SU-DHL-6 (cell line): ENCODE data around the gene GRID1.

Source experiments
- H2AFZ ChIP-seq: fragments of 200-600 bp; sonication (generic); 2 replicates; pipeline ENCODE4 v1.6.1; 2014; ENCODE audit warnings: low read depth, mild to moderate bottlenecking, moderate library complexity, mixed read lengths, antibody characterized with exemption, low read length; ENCODE audit not compliant: severe bottlenecking
- H3F3A ChIP-seq: fragments of 200-600 bp; shearing (Covaris generic); 2 replicates; pipeline ENCODE4 v1.6.0; 2016; ENCODE audit warnings: antibody characterized with exemption, mild to moderate bottlenecking; ENCODE audit not compliant: insufficient read depth
- H3K27ac ChIP-seq: fragments of 200-600 bp; sonication (generic); 2 replicates; pipeline ENCODE4 v1.5.1; 2016; ENCODE audit warnings: low read depth, mild to moderate bottlenecking, low read length, moderate library complexity, mixed read lengths
- H3K27me3 ChIP-seq: fragments of 200-600 bp; sonication (generic), shearing (Covaris generic); 2 replicates; pipeline ENCODE4 v1.6.0; 2014; ENCODE audit warnings: mild to moderate bottlenecking, low read length
- H3K36me3 ChIP-seq: fragments of 200-600 bp; sonication (generic); 2 replicates; pipeline ENCODE4 v1.6.1; 2014; ENCODE audit warnings: mild to moderate bottlenecking, low read length, mixed read lengths
- H3K4me2 ChIP-seq: fragments of 300-600, 200-600 bp; shearing (Covaris generic), sonication (generic); 2 replicates; pipeline ENCODE4 v1.6.0; 2014; ENCODE audit warnings: low read length, low read depth, mild to moderate bottlenecking; ENCODE audit not compliant: poor library complexity, severe bottlenecking
- H3K4me3 ChIP-seq: fragments of 200-600 bp; sonication (generic); 2 replicates; pipeline ENCODE4 v1.5.1; 2014; ENCODE audit warnings: antibody characterized with exemption, low read length, mild to moderate bottlenecking, mixed read lengths; ENCODE audit not compliant: insufficient read depth, poor library complexity, severe bottlenecking
- H3K79me2 ChIP-seq: fragments of 200-600 bp; sonication (generic); 2 replicates; pipeline ENCODE4 v1.6.1; 2014; ENCODE audit warnings: mild to moderate bottlenecking, low read length, moderate library complexity; ENCODE audit not compliant: insufficient read depth
- H3K9ac ChIP-seq: fragments of 200-600 bp; sonication (generic); 2 replicates; pipeline ENCODE4 v1.7.0; 2014; ENCODE audit warnings: mild to moderate bottlenecking, low read length
- H3K9me2 ChIP-seq: fragments of 200-600 bp; sonication (generic); replicated peaks from 2 replicates; pipeline ENCODE4 v1.6.1; 2014; ENCODE audit warnings: low read length; ENCODE audit not compliant: insufficient read depth
- H3K9me3 ChIP-seq: fragments of 200-600 bp; sonication (generic); 2 replicates; pipeline ENCODE4 v1.6.1; 2014; ENCODE audit warnings: low read length, mixed read lengths; ENCODE audit not compliant: insufficient read depth
- H4K20me1 ChIP-seq: fragments of 200-600 bp; sonication (generic); 2 replicates; pipeline ENCODE4 v1.6.1; 2014; ENCODE audit warnings: low read depth, mild to moderate bottlenecking, antibody characterized with exemption, low read length, moderate library complexity, mixed read lengths
- EZH2phosphoT487 ChIP-seq: fragments of 200-600 bp; sonication (generic), shearing (Covaris generic); conservative IDR thresholded peaks from 2 replicates; pipeline ENCODE4 v1.6.1; 2018; ENCODE audit warnings: mild to moderate bottlenecking, antibody characterized with exemption, low read length, moderate library complexity, mixed read lengths
- TF ChIP-seq, protein P1 (sequence below): fragments of 200-600 bp; sonication (generic); IDR thresholded peaks from one replicate; pipeline ENCODE4 v1.5.1; 2017; ENCODE audit warnings: antibody characterized with exemption, mild to moderate bottlenecking, low read length, moderate library complexity; ENCODE audit not compliant: insufficient read depth, poor library complexity, severe bottlenecking

GRID1 gene

DNA sequence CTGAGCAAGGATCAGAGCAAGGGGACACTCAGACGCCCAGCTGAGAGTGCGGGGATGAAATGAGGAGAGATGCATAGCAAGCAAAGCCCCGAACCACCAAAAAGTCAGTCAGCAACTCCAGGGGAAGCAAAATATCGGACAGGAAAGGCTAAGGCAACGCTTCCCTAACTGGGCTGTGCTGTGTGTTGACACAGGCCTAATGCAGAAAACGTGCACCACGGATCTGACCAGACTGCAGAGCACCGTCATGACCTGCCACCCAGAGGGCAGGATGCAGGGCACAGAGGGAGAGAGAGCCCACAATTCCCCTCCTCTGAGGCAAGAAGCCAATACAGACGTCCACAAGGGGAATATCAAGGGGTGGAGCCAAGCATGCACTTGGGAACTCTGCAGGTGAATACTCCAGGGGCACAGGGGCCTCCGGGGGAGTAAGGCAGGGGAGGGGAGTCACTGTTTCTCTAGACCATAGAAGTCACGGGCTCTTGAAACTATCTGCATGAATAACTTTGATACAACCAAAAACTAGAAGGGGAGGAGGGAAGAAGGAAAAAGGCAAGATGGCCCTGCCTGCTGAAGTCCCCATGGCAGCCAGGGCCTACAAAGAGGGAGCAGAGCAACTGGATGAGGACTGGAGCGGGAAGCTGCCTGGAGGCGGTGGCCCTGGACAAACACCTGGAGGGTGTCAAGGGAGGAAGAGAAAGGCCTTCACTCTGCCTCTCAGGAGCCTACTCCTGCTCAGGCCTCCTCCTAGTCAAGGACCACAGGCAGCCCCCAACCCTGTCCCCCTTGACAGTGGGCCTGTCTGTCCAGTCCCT is 26.2 kb downstream of the GRID1 start:
- Histone ChIP-seq H3K79me2 (no peaks in the 10 kb centered on the region), H3K9me3 (no peaks in the 10 kb centered on the region), H3K36me3 (no peaks in the 10 kb centered on the region), H4K20me1 (no peaks in the 10 kb centered on the region), H3K9ac (no peak overlapping the region), H3K27me3 (no peaks in the 10 kb centered on the region), H3K4me2 (no peak overlapping the region), H3K4me3 (no peak overlapping the region), H3K27ac (no peak overlapping the region), H2AFZ (no peak overlapping the region), H3F3A (no peaks in the 10 kb centered on the region), H3K9me2 (no peaks in the 10 kb centered on the region)
- TF ChIP-seq EZH2phosphoT487: no peak
- TF ChIP-seq, protein P1, sequence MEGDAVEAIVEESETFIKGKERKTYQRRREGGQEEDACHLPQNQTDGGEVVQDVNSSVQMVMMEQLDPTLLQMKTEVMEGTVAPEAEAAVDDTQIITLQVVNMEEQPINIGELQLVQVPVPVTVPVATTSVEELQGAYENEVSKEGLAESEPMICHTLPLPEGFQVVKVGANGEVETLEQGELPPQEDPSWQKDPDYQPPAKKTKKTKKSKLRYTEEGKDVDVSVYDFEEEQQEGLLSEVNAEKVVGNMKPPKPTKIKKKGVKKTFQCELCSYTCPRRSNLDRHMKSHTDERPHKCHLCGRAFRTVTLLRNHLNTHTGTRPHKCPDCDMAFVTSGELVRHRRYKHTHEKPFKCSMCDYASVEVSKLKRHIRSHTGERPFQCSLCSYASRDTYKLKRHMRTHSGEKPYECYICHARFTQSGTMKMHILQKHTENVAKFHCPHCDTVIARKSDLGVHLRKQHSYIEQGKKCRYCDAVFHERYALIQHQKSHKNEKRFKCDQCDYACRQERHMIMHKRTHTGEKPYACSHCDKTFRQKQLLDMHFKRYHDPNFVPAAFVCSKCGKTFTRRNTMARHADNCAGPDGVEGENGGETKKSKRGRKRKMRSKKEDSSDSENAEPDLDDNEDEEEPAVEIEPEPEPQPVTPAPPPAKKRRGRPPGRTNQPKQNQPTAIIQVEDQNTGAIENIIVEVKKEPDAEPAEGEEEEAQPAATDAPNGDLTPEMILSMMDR: no peak

DNA sequence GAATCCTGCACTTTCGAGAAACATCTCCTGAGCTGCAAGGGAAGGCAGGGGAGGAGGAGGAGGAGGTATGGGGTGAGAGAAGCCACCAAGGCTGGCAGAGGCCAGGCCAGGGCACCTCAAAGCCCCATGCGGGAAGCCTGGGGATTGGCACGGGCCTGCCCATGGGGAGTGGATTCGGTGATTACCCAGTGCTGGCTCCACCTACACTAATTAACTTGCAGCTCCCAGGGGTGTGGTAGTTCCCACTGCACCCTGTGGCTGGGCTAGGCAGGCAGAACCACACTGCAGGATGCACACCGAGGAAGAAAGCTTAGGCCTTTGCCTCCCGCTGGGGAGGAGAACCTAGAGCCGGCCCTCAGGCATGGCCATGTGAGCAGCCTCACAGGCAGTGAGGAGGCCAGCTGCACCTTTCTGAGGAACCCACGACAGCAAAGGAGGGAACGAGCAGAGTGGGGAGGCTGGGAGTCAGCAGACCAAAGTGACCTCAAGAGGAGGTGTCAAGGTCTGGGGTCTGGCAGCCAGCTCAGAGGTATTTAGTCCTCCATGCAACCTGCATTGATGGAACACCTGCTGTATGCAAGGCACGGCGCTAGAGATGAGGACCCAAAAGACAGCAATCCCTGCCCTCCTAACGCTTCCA is 27.2 kb downstream of the GRID1 start:
- Histone ChIP-seq H3K4me2 (no peak overlapping the region), H3K79me2 (no peaks in the 10 kb centered on the region), H3K27ac (no peak overlapping the region), H3K36me3 (no peaks in the 10 kb centered on the region), H4K20me1 (no peaks in the 10 kb centered on the region), H3K4me3 (no peak overlapping the region), H3K27me3 (no peaks in the 10 kb centered on the region), H3K9ac (no peak overlapping the region), H3K9me3 (no peaks in the 10 kb centered on the region), H3F3A (no peaks in the 10 kb centered on the region), H3K9me2 (no peaks in the 10 kb centered on the region), H2AFZ (no peak overlapping the region)
- TF ChIP-seq, protein P1: no peak
- TF ChIP-seq EZH2phosphoT487: no peak

DNA sequence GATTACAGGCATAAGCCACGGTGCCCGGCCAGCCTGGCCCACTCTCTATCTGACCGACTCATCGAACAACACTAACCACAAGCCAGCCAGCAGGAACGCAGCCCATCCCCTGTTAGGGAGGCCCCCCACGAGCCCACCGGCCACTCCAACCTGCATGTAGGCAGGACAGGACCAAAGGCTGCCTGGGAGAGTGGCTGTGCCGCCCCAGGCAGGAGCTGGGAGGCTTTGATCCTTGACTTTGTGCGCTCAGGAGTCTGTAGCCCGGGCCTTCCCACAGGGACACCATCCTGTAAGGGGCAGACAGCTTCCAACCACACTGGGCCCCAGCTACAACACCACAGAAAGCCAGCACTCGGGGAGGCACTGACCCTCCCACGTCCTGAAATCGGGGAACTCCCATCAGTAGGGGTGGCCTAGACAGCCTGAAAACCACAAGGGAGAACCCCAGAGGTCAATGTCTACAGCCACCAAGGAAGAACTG is 29.4 kb downstream of the GRID1 start:
- Histone ChIP-seq H2AFZ (no peak overlapping the region), H3F3A (no peaks in the 10 kb centered on the region), H3K36me3 (no peaks in the 10 kb centered on the region), H3K4me3 (no peak overlapping the region), H3K9me3 (no peaks in the 10 kb centered on the region), H3K27ac (no peak overlapping the region), H3K9me2 (no peaks in the 10 kb centered on the region), H4K20me1 (no peaks in the 10 kb centered on the region), H3K79me2 (no peaks in the 10 kb centered on the region), H3K27me3 (no peaks in the 10 kb centered on the region), H3K4me2 (no peak overlapping the region), H3K9ac (no peak overlapping the region)
- TF ChIP-seq, protein P1: no peak
- TF ChIP-seq EZH2phosphoT487: no peak
